Uterus (tissue), 2 donors: Measurements from ENCODE around the gene EHD3.

Experiments
- CTCF ChIP-seq, 4 experiments: fragments of 200-600 bp in 2 of 4; fragments of 450-650 bp in 2 of 4; sonication (generic) in 2 of 4; IDR thresholded peaks; one replicate each; pipeline ENCODE4 v1.5.1; 2016 to 2019; ENCODE audit warnings: antibody characterized with exemption in 4 of 4, mild to moderate bottlenecking in 2 of 4, moderate library complexity in 1 of 4
- POLR2A ChIP-seq, 2 donors: fragments of 450-650 bp; IDR thresholded peaks; one replicate each; pipeline ENCODE4 v1.6.1; 2016; ENCODE audit warnings: antibody characterized with exemption in 2 of 2, mild to moderate bottlenecking in 1 of 2, moderate library complexity in 1 of 2

GRCh38 chr2:31286230-31286629, 52.3 kb downstream of the EHD3 start:
- TF ChIP-seq CTCF (IDR thresholded peaks at IDR 0.05) (no peak), POLR2A (IDR thresholded peaks at IDR 0.05) (no peak)
